Measurements from ENCODE around the gene PHAF1.
A peak's percentile ranks its signal among the peaks of the same experiment; 100 is the strongest.
"Not testable (repeated sequence)": the region's sequence is repeated elsewhere in the genome, so short reads cannot be mapped to it uniquely, and the experiment has no call there.

PHAF1 gene

GRCh38 chr16:67108931-67109406 is 772 bp upstream of the PHAF1 start:
- Histone ChIP-seq H3K9ac (ENCODE audit: insufficient read length) (peak overlapping the region; percentile 63), H3K27ac (no peak overlapping the region), H3K9me3 (ENCODE audit: low read depth, low read length) (no peaks in the 10 kb centered on the region), H3K36me3 (ENCODE audit: insufficient read depth, low read length) (no peaks in the 10 kb centered on the region), H3K4me3 (peak overlapping the region; percentile 85)
- DNase-seq (ENCODE audit: low read depth, low spot score): no peak
- TF ChIP-seq EZH2 (IDR thresholded peaks at IDR 0.05) (no peak), FOXP2 (optimal IDR thresholded peaks at IDR 0.05; ENCODE audit: control extremely low read depth, extremely low read length, insufficient read depth) (no peak), POLR2AphosphoS5 (IDR thresholded peaks at IDR 0.05; ENCODE audit: borderline replicate concordance, low read depth, low read length) (no peak)

GRCh38 chr16:67111951-67112444 is 2.3 kb downstream of the PHAF1 start:
- TF ChIP-seq FOXP2 (optimal IDR thresholded peaks at IDR 0.05; ENCODE audit: control extremely low read depth, extremely low read length, insufficient read depth): no peak
- TF ChIP-seq POLR2AphosphoS5 (IDR thresholded peaks at IDR 0.05; ENCODE audit: borderline replicate concordance, low read depth, low read length): no peak
- Histone ChIP-seq H3K36me3 (ENCODE audit: insufficient read depth, low read length) (no peaks in the 10 kb centered on the region), H3K9ac (ENCODE audit: insufficient read length) (no peak overlapping the region), H3K9me3 (ENCODE audit: low read depth, low read length) (no peaks in the 10 kb centered on the region), H3K4me3 (no peak overlapping the region), H3K27ac (no peak overlapping the region)
- no peak for DNase-seq (ENCODE audit: low read depth, low spot score)

GRCh38 chr16:67112591-67113399 is 3.1 kb downstream of the PHAF1 start:
- TF ChIP-seq EZH2 (IDR thresholded peaks at IDR 0.05): no peak
- no peak for TF ChIP-seq FOXP2 (optimal IDR thresholded peaks at IDR 0.05; ENCODE audit: control extremely low read depth, extremely low read length, insufficient read depth)
- TF ChIP-seq POLR2AphosphoS5 (IDR thresholded peaks at IDR 0.05; ENCODE audit: borderline replicate concordance, low read depth, low read length): no peak

GRCh38 chr16:67114793-67115192 is 5.1 kb downstream of the PHAF1 start:
- TF ChIP-seq POLR2AphosphoS5 (IDR thresholded peaks at IDR 0.05; ENCODE audit: borderline replicate concordance, low read depth, low read length) (no peak), FOXP2 (optimal IDR thresholded peaks at IDR 0.05; ENCODE audit: control extremely low read depth, extremely low read length, insufficient read depth) (no peak), EZH2 (IDR thresholded peaks at IDR 0.05) (no peak)
- Histone ChIP-seq H3K9me3 (ENCODE audit: low read depth, low read length) (no peaks in the 10 kb centered on the region), H3K36me3 (ENCODE audit: insufficient read depth, low read length) (no peaks in the 10 kb centered on the region), H3K9ac (ENCODE audit: insufficient read length) (no peak overlapping the region), H3K4me3 (no peak overlapping the region), H3K27ac (no peak overlapping the region)
- no peak for DNase-seq (ENCODE audit: low read depth, low spot score)

More at GRCh38 chr16:67112591-67113399, 3.1 kb downstream of the PHAF1 start:
- Histone ChIP-seq H3K36me3 (ENCODE audit: insufficient read depth, low read length) (no peaks in the 10 kb centered on the region), H3K9me3 (ENCODE audit: low read depth, low read length) (no peaks in the 10 kb centered on the region), H3K9ac (ENCODE audit: insufficient read length) (no peak overlapping the region), H3K4me3 (no peak overlapping the region), H3K27ac (no peak overlapping the region)
- DNase-seq (ENCODE audit: low read depth, low spot score): no peak

GRCh38 chr16:67115639-67116038 is 5.9 kb downstream of the PHAF1 start:
- H3K36me3 ChIP-seq (ENCODE audit: insufficient read depth, low read length): no peaks in the 10 kb centered on the region
- no peaks in the 10 kb centered on the region for H3K9me3 ChIP-seq (ENCODE audit: low read depth, low read length)
- H3K27ac ChIP-seq: no peak overlapping the region
- no peak overlapping the region for H3K4me3 ChIP-seq
- DNase-seq (ENCODE audit: low read depth, low spot score): no peak
- TF ChIP-seq POLR2AphosphoS5 (IDR thresholded peaks at IDR 0.05; ENCODE audit: borderline replicate concordance, low read depth, low read length) (no peak), EZH2 (IDR thresholded peaks at IDR 0.05) (no peak), FOXP2 (optimal IDR thresholded peaks at IDR 0.05; ENCODE audit: control extremely low read depth, extremely low read length, insufficient read depth) (no peak)
- H3K9ac ChIP-seq (ENCODE audit: insufficient read length): no peak overlapping the region

GRCh38 chr16:67116388-67117311 is 6.9 kb downstream of the PHAF1 start:
- Histone ChIP-seq H3K27ac (no peak overlapping the region), H3K9ac (ENCODE audit: insufficient read length) (no peak overlapping the region), H3K4me3 (no peak overlapping the region), H3K9me3 (ENCODE audit: low read depth, low read length) (no peaks in the 10 kb centered on the region), H3K36me3 (ENCODE audit: insufficient read depth, low read length) (no peaks in the 10 kb centered on the region)
- TF ChIP-seq FOXP2 (optimal IDR thresholded peaks at IDR 0.05; ENCODE audit: control extremely low read depth, extremely low read length, insufficient read depth): no peak
- TF ChIP-seq POLR2AphosphoS5 (IDR thresholded peaks at IDR 0.05; ENCODE audit: borderline replicate concordance, low read depth, low read length): no peak
- TF ChIP-seq EZH2 (IDR thresholded peaks at IDR 0.05): no peak
- DNase-seq (ENCODE audit: low read depth, low spot score): no peak

GRCh38 chr16:67117716-67118115 is 8.0 kb downstream of the PHAF1 start:
- peaks cover 3% of the 10 kb centered on the region; the same call in 1 of the 2 replicates for H3K36me3 ChIP-seq (ENCODE audit: insufficient read depth, low read length)
- H3K9ac ChIP-seq (ENCODE audit: insufficient read length): no peak overlapping the region
- no peak overlapping the region for H3K27ac ChIP-seq
- DNase-seq (ENCODE audit: low read depth, low spot score): no peak
- no peaks in the 10 kb centered on the region for H3K9me3 ChIP-seq (ENCODE audit: low read depth, low read length)
- H3K4me3 ChIP-seq: no peak overlapping the region
- no peak for TF ChIP-seq POLR2AphosphoS5 (IDR thresholded peaks at IDR 0.05; ENCODE audit: borderline replicate concordance, low read depth, low read length)
- no peak for TF ChIP-seq FOXP2 (optimal IDR thresholded peaks at IDR 0.05; ENCODE audit: control extremely low read depth, extremely low read length, insufficient read depth)
- TF ChIP-seq EZH2 (IDR thresholded peaks at IDR 0.05): no peak

- Histone ChIP-seq H3K9ac (ENCODE audit: insufficient read length) (no peak overlapping the region), H3K9me3 (ENCODE audit: low read depth, low read length) (no peaks in the 10 kb centered on the region), H3K4me3 (no peak overlapping the region), H3K36me3 (ENCODE audit: insufficient read depth, low read length) (peaks cover 3% of the 10 kb centered on the region; the same call in 1 of the 2 replicates), H3K27ac (no peak overlapping the region)
- no peak for DNase-seq (ENCODE audit: low read depth, low spot score)
- TF ChIP-seq FOXP2 (optimal IDR thresholded peaks at IDR 0.05; ENCODE audit: control extremely low read depth, extremely low read length, insufficient read depth) (no peak), POLR2AphosphoS5 (IDR thresholded peaks at IDR 0.05; ENCODE audit: borderline replicate concordance, low read depth, low read length) (no peak), EZH2 (IDR thresholded peaks at IDR 0.05) (no peak)
These were observed 10.3 kb downstream of the PHAF1 start for GRCh38 chr16:67120025-67120424.

GRCh38 chr16:67122799-67123198 is 13.1 kb downstream of the PHAF1 start:
- H3K9ac ChIP-seq (ENCODE audit: insufficient read length); H3K27ac ChIP-seq; H3K36me3 ChIP-seq (ENCODE audit: insufficient read depth, low read length); H3K4me3 ChIP-seq; H3K9me3 ChIP-seq (ENCODE audit: low read depth, low read length); DNase-seq (ENCODE audit: low read depth, low spot score): not testable (repeated sequence)
